GM23338 (cell line): Measurements from ENCODE around the gene ARMCX6. TPM values are rescaled to one million over a fixed set of nuclear protein-coding genes. Genes with fewer than 3 reads are reported as not detected.

Source experiments
- ATAC-seq: fragments of 200-7000 bp; cut with Tn5 transposase; 3 replicates; pipeline ENCODE4 v1.9.1; 2020
- DNase-seq: peaks from one replicate; pipeline ENCODE4 v3.0.0-alpha.2; 2015; ENCODE audit warnings: low spot score
- H2AFZ ChIP-seq: fragments of 200-600 bp; sonication (generic); 2 replicates; pipeline ENCODE4 v1.8.0; 2016; ENCODE audit warnings: antibody characterized with exemption, mild to moderate bottlenecking, moderate library complexity
- H3F3A ChIP-seq: fragments of 200-600 bp; sonication (generic); replicated peaks from 2 replicates; pipeline ENCODE4 v1.8.0; 2017; ENCODE audit warnings: antibody characterized with exemption, mixed run types, low read depth
- H3K27ac ChIP-seq: fragments of 200-600 bp; sonication (generic); 2 replicates; pipeline ENCODE4 v1.6.1; 2016; ENCODE audit warnings: low read depth
- H3K27me3 ChIP-seq: fragments of 200-600 bp; sonication (generic); 2 replicates; pipeline ENCODE4 v1.8.0; 2016; ENCODE audit warnings: mild to moderate bottlenecking, mixed run types, moderate library complexity; ENCODE audit not compliant: insufficient read depth
- H3K36me3 ChIP-seq: fragments of 200-600 bp; sonication (generic); 2 replicates; pipeline ENCODE4 v1.8.0; 2016; ENCODE audit warnings: mild to moderate bottlenecking; ENCODE audit not compliant: insufficient read depth
- H3K4me1 ChIP-seq: fragments of 200-600 bp; sonication (generic); 2 replicates; pipeline ENCODE4 v1.8.0; 2016; ENCODE audit warnings: mild to moderate bottlenecking, moderate library complexity; ENCODE audit not compliant: insufficient read depth
- H3K4me2 ChIP-seq: fragments of 200-600 bp; sonication (generic); 2 replicates; pipeline ENCODE4 v1.7.1; 2017; ENCODE audit warnings: mixed run types
- H3K4me3 ChIP-seq: fragments of 200-600 bp; sonication (generic); 2 replicates; pipeline ENCODE4 v1.6.1; 2016; ENCODE audit warnings: mixed run types
- H3K79me2 ChIP-seq: fragments of 200-600 bp; sonication (generic); replicated peaks from 2 replicates; pipeline ENCODE4 v1.8.0; 2017; ENCODE audit warnings: mild to moderate bottlenecking; ENCODE audit not compliant: insufficient read depth
- H3K9me2 ChIP-seq: fragments of 200-600 bp; sonication (generic); 2 replicates; pipeline ENCODE4 v1.8.0; 2017; ENCODE audit not compliant: insufficient read depth
- H4K20me1 ChIP-seq: fragments of 200-600 bp; sonication (generic); replicated peaks from 2 replicates; pipeline ENCODE4 v1.8.0; 2017; ENCODE audit warnings: mild to moderate bottlenecking; ENCODE audit not compliant: insufficient read depth
- H3K27ac Mint-ChIP-seq: 2 replicates; pipeline ENCODE4 v1.8.0; 2020; ENCODE audit warnings: inconsistent platforms, mild to moderate bottlenecking, moderate library complexity, mixed read lengths
- H3K27me3 Mint-ChIP-seq: 3 replicates; pipeline ENCODE4 v1.8.0; 2022; ENCODE audit warnings: low read depth, mild to moderate bottlenecking, moderate library complexity, mixed read lengths, inconsistent platforms; ENCODE audit not compliant: insufficient read depth, poor library complexity
- H3K36me3 Mint-ChIP-seq: 3 replicates; pipeline ENCODE4 v1.8.0; 2021; ENCODE audit warnings: low read depth, mild to moderate bottlenecking, inconsistent platforms, moderate library complexity, mixed read lengths
- H3K4me1 Mint-ChIP-seq: 3 replicates; pipeline ENCODE4 v1.8.0; 2020; ENCODE audit warnings: mild to moderate bottlenecking, inconsistent platforms, mixed read lengths
- H3K4me3 Mint-ChIP-seq: 3 replicates; pipeline ENCODE4 v1.8.0; 2021; ENCODE audit warnings: moderate library complexity, mild to moderate bottlenecking, inconsistent platforms, mixed read lengths
- H3K9me3 Mint-ChIP-seq: 3 replicates; pipeline ENCODE4 v1.8.0; 2020; ENCODE audit warnings: moderate library complexity, mild to moderate bottlenecking, inconsistent platforms, mixed read lengths
- CREB1 ChIP-seq: fragments of 250-450 bp; sonication (Bioruptor Pico); IDR thresholded peaks from 2 replicates; pipeline ENCODE4 v1.5.0; 2020; ENCODE audit warnings: low read depth, mild to moderate bottlenecking, moderate library complexity
- EZH2 ChIP-seq: fragments of 200-600 bp; sonication (generic); IDR thresholded peaks from one replicate; pipeline ENCODE4 v1.8.0; 2017; ENCODE audit warnings: antibody characterized with exemption, mild to moderate bottlenecking, low read depth; ENCODE audit not compliant: unreplicated experiment
- NANOG ChIP-seq: IDR thresholded peaks from 2 replicates; pipeline ENCODE4 v1.6.1; 2016; ENCODE audit warnings: antibody characterized with exemption, borderline replicate concordance
- POLR2AphosphoS5 ChIP-seq: IDR thresholded peaks from 2 replicates; pipeline ENCODE4 v1.6.1; 2016; ENCODE audit warnings: antibody characterized with exemption, low read depth
- long read RNA-seq: library from polyadenylated mRNA; unstranded; transcript quantifications from one replicate; pipeline ENCODE4 v2.0.0, GENCODE V29; 2020; ENCODE audit not compliant: unreplicated experiment
- polyA plus RNA-seq: library from polyadenylated mRNA; unstranded; fragments of >200 nt; fragmentation: Nextera tagmentation; extraction: Ambion mirVana; gene quantifications from 2 replicates; pipeline ENCODE4 v1.2.1, GENCODE V29; 2016
- total RNA-seq: library from RNA; depleted of rRNA; stranded (reverse); fragments of >200 nt; shearing (Covaris generic); gene quantifications from 2 replicates; pipeline ENCODE4 v1.2.3, GENCODE V29; 2014; rRNA removed
- TF ChIP-seq, protein P1 (sequence below): IDR thresholded peaks from one replicate; pipeline ENCODE4 v1.6.1; 2018; ENCODE audit warnings: antibody characterized with exemption; ENCODE audit not compliant: unreplicated experiment
- TF ChIP-seq, protein P2 (sequence below), 2 experiments: fragments of 200-600 bp in 1 of 2; sonication (generic) in 1 of 2; conservative IDR thresholded peaks; 2 replicates each; pipeline versions ENCODE4 v1.5.1 to v1.6.1; 2016 to 2017; ENCODE audit warnings: antibody characterized with exemption in 2 of 2, low read depth in 2 of 2, mild to moderate bottlenecking in 2 of 2, moderate library complexity in 1 of 2

The ARMCX6 gene
- total RNA-seq (21.2 and 23.8 TPM in 2 replicates), polyA plus RNA-seq (16.0 and 27.0 TPM in 2 replicates)
- long read RNA-seq, transcript ARMCX6-206 (4 exons, 846 nt): major isoform, 9 of 19 reads
- long read RNA-seq, transcript ARMCX6-201 (3 exons, 1,846 nt): minor isoform, 8 of 19 reads
- long read RNA-seq, partial matches to known transcripts: 0 of 19 reads
- long read RNA-seq, other reads (novel, unspliced or antisense): 1 of 19 reads

DNA sequence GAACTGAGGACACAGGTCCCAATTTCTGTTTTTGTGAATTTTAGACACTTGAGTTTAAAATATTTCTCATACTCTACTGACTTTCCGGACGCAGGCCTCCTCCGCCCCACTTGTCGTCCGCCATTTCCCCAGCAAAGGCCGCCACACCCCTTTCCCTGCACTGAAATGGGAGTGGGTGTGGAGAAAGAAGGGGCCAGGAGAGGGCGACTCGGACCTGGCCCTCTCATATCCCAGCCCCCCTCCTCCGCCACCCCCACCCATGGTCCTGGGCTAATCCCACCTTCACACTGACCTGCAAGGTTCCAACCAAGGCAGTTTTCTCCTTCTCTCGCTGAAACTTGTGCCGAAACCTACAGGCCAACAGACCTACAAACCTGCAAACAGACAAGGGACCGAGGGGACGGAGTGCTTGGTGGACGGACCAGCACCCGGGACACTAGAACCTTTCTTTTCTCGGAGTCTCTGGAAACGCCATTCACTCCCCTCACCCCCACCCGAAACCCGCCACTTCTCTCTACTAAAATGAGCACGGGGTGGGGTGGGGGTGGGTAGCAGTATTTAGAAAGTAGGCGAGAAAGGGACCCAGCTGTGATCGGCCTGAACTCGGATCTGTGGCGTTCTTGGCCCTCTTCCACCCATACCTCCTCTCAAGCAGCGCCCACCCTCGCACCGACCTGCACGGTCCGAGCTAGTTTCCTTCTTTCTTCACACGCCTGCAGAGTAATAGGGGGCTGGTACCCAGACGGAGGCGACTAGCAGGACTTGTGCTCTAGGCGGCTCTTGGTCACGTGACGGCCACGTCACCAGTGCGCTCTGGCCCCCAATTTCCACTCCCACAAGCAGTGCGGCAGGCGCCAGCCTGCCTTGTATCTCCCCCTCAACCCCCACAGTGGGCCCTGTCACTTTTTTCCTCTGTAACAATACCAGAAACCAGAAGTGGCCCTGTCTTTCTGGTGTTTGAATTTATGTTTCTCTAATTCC, at the start of gene ARMCX6:
ARMCX6 (minus strand) TSS at position 790 of the 981 bp plus-strand sequence. CDS start 1,380 bp downstream, outside the sequence.
- Mint-ChIP-seq H3K4me1 (peaks cover 39% of the 10 kb centered on the region), H3K9me3 (no peaks in the 10 kb centered on the region), H3K27ac (peak within 1 kb of the TSS; percentile 92), H3K36me3 (peaks cover 8% of the 10 kb centered on the region), H3K4me3 (peak within 1 kb of the TSS; percentile 90), H3K27me3 (peaks cover under 1% of the 10 kb centered on the region)
- TF ChIP-seq CREB1 (peak; percentile 86), POLR2AphosphoS5 (peak; percentile 63), EZH2 (no peak)
- TF ChIP-seq, protein P1, sequence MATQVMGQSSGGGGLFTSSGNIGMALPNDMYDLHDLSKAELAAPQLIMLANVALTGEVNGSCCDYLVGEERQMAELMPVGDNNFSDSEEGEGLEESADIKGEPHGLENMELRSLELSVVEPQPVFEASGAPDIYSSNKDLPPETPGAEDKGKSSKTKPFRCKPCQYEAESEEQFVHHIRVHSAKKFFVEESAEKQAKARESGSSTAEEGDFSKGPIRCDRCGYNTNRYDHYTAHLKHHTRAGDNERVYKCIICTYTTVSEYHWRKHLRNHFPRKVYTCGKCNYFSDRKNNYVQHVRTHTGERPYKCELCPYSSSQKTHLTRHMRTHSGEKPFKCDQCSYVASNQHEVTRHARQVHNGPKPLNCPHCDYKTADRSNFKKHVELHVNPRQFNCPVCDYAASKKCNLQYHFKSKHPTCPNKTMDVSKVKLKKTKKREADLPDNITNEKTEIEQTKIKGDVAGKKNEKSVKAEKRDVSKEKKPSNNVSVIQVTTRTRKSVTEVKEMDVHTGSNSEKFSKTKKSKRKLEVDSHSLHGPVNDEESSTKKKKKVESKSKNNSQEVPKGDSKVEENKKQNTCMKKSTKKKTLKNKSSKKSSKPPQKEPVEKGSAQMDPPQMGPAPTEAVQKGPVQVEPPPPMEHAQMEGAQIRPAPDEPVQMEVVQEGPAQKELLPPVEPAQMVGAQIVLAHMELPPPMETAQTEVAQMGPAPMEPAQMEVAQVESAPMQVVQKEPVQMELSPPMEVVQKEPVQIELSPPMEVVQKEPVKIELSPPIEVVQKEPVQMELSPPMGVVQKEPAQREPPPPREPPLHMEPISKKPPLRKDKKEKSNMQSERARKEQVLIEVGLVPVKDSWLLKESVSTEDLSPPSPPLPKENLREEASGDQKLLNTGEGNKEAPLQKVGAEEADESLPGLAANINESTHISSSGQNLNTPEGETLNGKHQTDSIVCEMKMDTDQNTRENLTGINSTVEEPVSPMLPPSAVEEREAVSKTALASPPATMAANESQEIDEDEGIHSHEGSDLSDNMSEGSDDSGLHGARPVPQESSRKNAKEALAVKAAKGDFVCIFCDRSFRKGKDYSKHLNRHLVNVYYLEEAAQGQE: no peak
- TF ChIP-seq, protein P2, sequence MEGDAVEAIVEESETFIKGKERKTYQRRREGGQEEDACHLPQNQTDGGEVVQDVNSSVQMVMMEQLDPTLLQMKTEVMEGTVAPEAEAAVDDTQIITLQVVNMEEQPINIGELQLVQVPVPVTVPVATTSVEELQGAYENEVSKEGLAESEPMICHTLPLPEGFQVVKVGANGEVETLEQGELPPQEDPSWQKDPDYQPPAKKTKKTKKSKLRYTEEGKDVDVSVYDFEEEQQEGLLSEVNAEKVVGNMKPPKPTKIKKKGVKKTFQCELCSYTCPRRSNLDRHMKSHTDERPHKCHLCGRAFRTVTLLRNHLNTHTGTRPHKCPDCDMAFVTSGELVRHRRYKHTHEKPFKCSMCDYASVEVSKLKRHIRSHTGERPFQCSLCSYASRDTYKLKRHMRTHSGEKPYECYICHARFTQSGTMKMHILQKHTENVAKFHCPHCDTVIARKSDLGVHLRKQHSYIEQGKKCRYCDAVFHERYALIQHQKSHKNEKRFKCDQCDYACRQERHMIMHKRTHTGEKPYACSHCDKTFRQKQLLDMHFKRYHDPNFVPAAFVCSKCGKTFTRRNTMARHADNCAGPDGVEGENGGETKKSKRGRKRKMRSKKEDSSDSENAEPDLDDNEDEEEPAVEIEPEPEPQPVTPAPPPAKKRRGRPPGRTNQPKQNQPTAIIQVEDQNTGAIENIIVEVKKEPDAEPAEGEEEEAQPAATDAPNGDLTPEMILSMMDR (conservative IDR thresholded peaks at IDR 0.05; ENCODE audit: low read depth in 2 of 2): peak; percentile 40 to 63
- Histone ChIP-seq H3K4me1 (peaks cover 28% of the 10 kb centered on the region), H2AFZ (peak within 1 kb of the TSS; percentile 83; the same call in 1 of the 2 replicates), H3K36me3 (no peaks in the 10 kb centered on the region), H4K20me1 (no peaks in the 10 kb centered on the region), H3K9me2 (no peaks in the 10 kb centered on the region), H3K27me3 (no peaks in the 10 kb centered on the region), H3F3A (no peaks in the 10 kb centered on the region), H3K27ac (peak within 1 kb of the TSS; percentile 87), H3K79me2 (no peaks in the 10 kb centered on the region), H3K4me3 (peak within 1 kb of the TSS; percentile 70), H3K4me2 (peak within 1 kb of the TSS; percentile 76)
- peak; percentile 68 for DNase-seq
- peak; percentile 80 for ATAC-seq

DNA sequence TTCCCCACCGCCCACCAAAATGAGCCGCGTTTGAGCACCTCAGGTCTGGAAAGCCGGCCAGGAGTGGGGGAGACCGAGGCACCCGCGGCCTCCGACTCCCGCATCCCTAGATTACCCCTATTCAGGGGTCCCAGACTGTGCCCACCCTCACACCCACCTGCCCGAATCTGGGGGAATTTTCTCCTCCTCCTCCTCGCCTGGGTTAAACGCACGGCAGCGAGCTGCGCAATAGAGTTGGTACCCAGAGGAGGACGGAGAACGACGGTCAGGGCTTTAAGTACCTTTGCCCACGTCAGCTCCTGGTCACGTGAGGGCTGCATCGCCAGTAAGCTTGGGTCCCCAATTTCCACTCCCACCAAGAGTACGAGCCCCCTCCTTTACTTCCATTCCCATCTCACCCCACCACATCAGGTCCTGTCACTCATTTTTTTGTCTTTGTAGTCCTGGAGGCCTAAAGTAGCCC, 41.8 kb upstream of the ARMCX6 start, which contains the start of gene ARMCX2:
ARMCX2 (minus strand) TSS at position 250 of the 463 bp plus-strand sequence. CDS start 2,262 bp downstream, outside the sequence.
- Histone ChIP-seq H3K4me1 (peaks cover 4% of the 10 kb centered on the region; the same call in 1 of the 2 replicates), H4K20me1 (no peaks in the 10 kb centered on the region), H3K36me3 (no peaks in the 10 kb centered on the region), H3K27ac (peak within 1 kb of the TSS; percentile 81), H2AFZ (no peak within 1 kb of the TSS; the same call in 1 of the 2 replicates), H3K9me2 (no peaks in the 10 kb centered on the region), H3K4me2 (peak within 1 kb of the TSS; percentile 80), H3F3A (no peaks in the 10 kb centered on the region), H3K79me2 (0 out of 2 replicates have a peak, but pooled peaks cover 3% of the 10 kb centered on the region), H3K4me3 (peak within 1 kb of the TSS; percentile 72), H3K27me3 (no peaks in the 10 kb centered on the region)
- peak; percentile 66 for DNase-seq
- Mint-ChIP-seq H3K4me3 (peak within 1 kb of the TSS; percentile 86), H3K9me3 (no peaks in the 10 kb centered on the region), H3K27me3 (peaks cover 4% of the 10 kb centered on the region), H3K4me1 (peaks cover 14% of the 10 kb centered on the region), H3K36me3 (peaks cover 24% of the 10 kb centered on the region), H3K27ac (peak within 1 kb of the TSS; percentile 86)
- ATAC-seq: peak; percentile 72
- TF ChIP-seq, protein P2 (conservative IDR thresholded peaks at IDR 0.05; ENCODE audit: low read depth in 2 of 2): no peak
- no peak for TF ChIP-seq NANOG
- TF ChIP-seq, protein P1: no peak
